Coronary artery (tissue), 2 donors: ENCODE data around the gene LMO2.
"Not testable (repeated sequence)": the region's sequence is repeated elsewhere in the genome, so short reads cannot be mapped to it uniquely, and the experiment has no call there.

Experiments used
- DNase-seq: peaks from one replicate; pipeline ENCODE4 v3.0.0-alpha.2; 2017; ENCODE audit warnings: low spot score
- H3K27ac ChIP-seq, 2 donors: fragments of 200-600 bp; sonication (generic); one replicate each; pipeline ENCODE4 v1.5.1; 2016 to 2019
- H3K4me3 ChIP-seq: fragments of 200-600 bp; sonication (generic); 2 replicates; pipeline ENCODE4 v1.5.1; 2016; ENCODE audit warnings: mild to moderate bottlenecking, moderate library complexity
- CTCF ChIP-seq: fragments of 200-600 bp; sonication (generic); IDR thresholded peaks from one replicate; pipeline ENCODE4 v1.5.1; 2019; ENCODE audit warnings: antibody characterized with exemption

Gene LMO2

GRCh38 chr11:33830903-33831648 is 60.8 kb downstream of the LMO2 start:
- DNase-seq = no peak
- H3K27ac ChIP-seq = no peak overlapping the region
- TF ChIP-seq CTCF = no peak
- no peak overlapping the region for H3K4me3 ChIP-seq

GRCh38 chr11:33829430-33830141 is 62.3 kb downstream of the LMO2 start:
- TF ChIP-seq CTCF = peak; percentile 46
- Histone ChIP-seq H3K4me3 (peak overlapping the region; percentile 70), H3K27ac (no peak overlapping the region)
- no peak for DNase-seq

- no peak for DNase-seq
- Histone ChIP-seq H3K4me3 (peak overlapping the region; percentile 70), H3K27ac (no peak overlapping the region)
- no peak for TF ChIP-seq CTCF
Measured at GRCh38 chr11:33828604-33829429, 63.1 kb downstream of the LMO2 start.

GRCh38 chr11:33827206-33827605 is 64.7 kb downstream of the LMO2 start:
- Histone ChIP-seq H3K4me3 (no peak overlapping the region), H3K27ac (no peak overlapping the region)
- TF ChIP-seq CTCF = no peak
- no peak for DNase-seq

GRCh38 chr11:33825854-33826560 is 65.9 kb downstream of the LMO2 start:
- no peak overlapping the region for H3K27ac ChIP-seq
- no peak for DNase-seq
- TF ChIP-seq CTCF = no peak

GRCh38 chr11:33822981-33823380 is 68.9 kb downstream of the LMO2 start:
- H3K27ac ChIP-seq, DNase-seq: not testable (repeated sequence)

More at GRCh38 chr11:33825854-33826560, 65.9 kb downstream of the LMO2 start:
- no peak overlapping the region for H3K4me3 ChIP-seq

More at GRCh38 chr11:33822981-33823380, 68.9 kb downstream of the LMO2 start:
- not testable (repeated sequence) for H3K4me3 ChIP-seq
